HEK293T (cell line): ENCODE results near the gene INTS13.
A peak's percentile ranks its signal among the peaks of the same experiment; 100 is the strongest.

Experiments
- CTCF ChIA-PET: fragments of 350-600 bp; formaldehyde crosslinking; extraction: SDS; loops from one replicate; lab custom pipeline; 2021; ENCODE audit warnings: antibody characterized with exemption, inconsistent platforms; lab: Yijun Ruan, JAX
- POLR2A ChIA-PET: fragments of 350-600 bp; formaldehyde crosslinking; extraction: SDS; loops from one replicate; lab custom pipeline; 2020; ENCODE audit warnings: antibody characterized with exemption, inconsistent platforms; lab: Yijun Ruan, JAX
- DNase-seq: peaks from one replicate; pipeline ENCODE4 v3.0.0; 2012; ENCODE audit warnings: mixed read lengths; ENCODE audit errors: extremely low spot score
- ARNT ChIP-seq: fragments of 450-650 bp; IDR thresholded peaks from 2 replicates; pipeline ENCODE4 v1.6.1; 2017; ENCODE audit warnings: mild to moderate bottlenecking
- BHLHE40 ChIP-seq: fragments of 450-650 bp; IDR thresholded peaks from 2 replicates; pipeline ENCODE4 v1.6.1; 2016; ENCODE audit warnings: mild to moderate bottlenecking, moderate library complexity, borderline replicate concordance
- CTBP1 ChIP-seq: fragments of 450-650 bp; IDR thresholded peaks from 2 replicates; pipeline ENCODE4 v1.6.1; 2016; ENCODE audit warnings: borderline replicate concordance
- ELF4 ChIP-seq: fragments of 450-650 bp; IDR thresholded peaks from 2 replicates; pipeline ENCODE4 v1.6.1; 2017; ENCODE audit warnings: antibody characterized with exemption
- FOXA1 ChIP-seq: fragments of 450-650 bp; IDR thresholded peaks from 2 replicates; pipeline ENCODE4 v1.6.1; 2016; ENCODE audit warnings: mild to moderate bottlenecking
- FOXK2 ChIP-seq: fragments of 450-650 bp; IDR thresholded peaks from 2 replicates; pipeline ENCODE4 v1.6.1; 2016; ENCODE audit warnings: mild to moderate bottlenecking
- FOXM1 ChIP-seq: fragments of 450-650 bp; IDR thresholded peaks from 2 replicates; pipeline ENCODE4 v1.6.1; 2017; ENCODE audit warnings: mild to moderate bottlenecking, borderline replicate concordance
- HDGF ChIP-seq: fragments of 450-650 bp; IDR thresholded peaks from 2 replicates; pipeline ENCODE4 v1.6.1; 2017; ENCODE audit warnings: antibody characterized with exemption, borderline replicate concordance
- L3MBTL2 ChIP-seq: fragments of 450-650 bp; conservative IDR thresholded peaks from 2 replicates; pipeline ENCODE4 v1.6.1; 2016; ENCODE audit warnings: mild to moderate bottlenecking
- LEF1 ChIP-seq: fragments of 450-650 bp; IDR thresholded peaks from 2 replicates; pipeline ENCODE4 v1.6.1; 2017; ENCODE audit warnings: mild to moderate bottlenecking, borderline replicate concordance
- NFRKB ChIP-seq: fragments of 450-650 bp; IDR thresholded peaks from 2 replicates; pipeline ENCODE4 v1.6.1; 2016; ENCODE audit warnings: mild to moderate bottlenecking, moderate library complexity
- PKNOX1 ChIP-seq: fragments of 450-650 bp; IDR thresholded peaks from 2 replicates; pipeline ENCODE4 v1.6.1; 2016
- SP1 ChIP-seq: fragments of 450-650 bp; IDR thresholded peaks from 2 replicates; pipeline ENCODE4 v1.6.1; 2017
- SUZ12 ChIP-seq: fragments of 450-650 bp; IDR thresholded peaks from 2 replicates; pipeline ENCODE4 v1.6.1; 2016; ENCODE audit warnings: mild to moderate bottlenecking
- TARDBP ChIP-seq: fragments of 450-650 bp; IDR thresholded peaks from 2 replicates; pipeline ENCODE4 v1.6.1; 2016
- ZNF384 ChIP-seq: fragments of 450-650 bp; IDR thresholded peaks from 2 replicates; pipeline ENCODE4 v1.6.1; 2016

Gene INTS13

GRCh38 chr12:26937863-26938700 is at the start of gene INTS13, which contains the start of gene FGFR1OP2:
Gene INTS13 (minus strand): TSS chr12:26937981. CDS start chr12:26936803, 1,178 bp downstream.
Gene FGFR1OP2 (plus strand): TSS chr12:26938470. CDS start chr12:26954159, 15,689 bp downstream.
- ChIA-PET POLR2A (interaction anchor here (0.6 kb wide), 1 partner anchor 377 kb away, joined by 3 read pairs; no protein-coding TSS in a partner anchor), CTCF (no interaction called here)
- TF ChIP-seq SP1 (peak; percentile 20; the same call in 1 of the 2 replicates), FOXM1 (no peak), L3MBTL2 (no peak), ELF4 (peak; percentile 79), PKNOX1 (no peak), ARNT (no peak), NFRKB (no peak), ZNF384 (peak; percentile 84)
- peak; percentile 95 for DNase-seq

GRCh38 chr12:26982866-26983265 is 45.1 kb upstream of the INTS13 start:
- ChIA-PET CTCF (no interaction called here), POLR2A (no interaction called here)
- TF ChIP-seq LEF1: no peak
- no peak for TF ChIP-seq ELF4
- TF ChIP-seq SP1: no peak
- no peak for TF ChIP-seq ARNT
- TF ChIP-seq PKNOX1: no peak
- no peak for TF ChIP-seq L3MBTL2
- TF ChIP-seq CTBP1: no peak
- no peak for TF ChIP-seq BHLHE40
- no peak for TF ChIP-seq TARDBP
- no peak for TF ChIP-seq FOXA1
- TF ChIP-seq FOXK2: no peak
- TF ChIP-seq HDGF: no peak
- TF ChIP-seq SUZ12: no peak
- no peak for TF ChIP-seq ZNF384
- no peak for TF ChIP-seq NFRKB
- TF ChIP-seq FOXM1: no peak
- DNase-seq: no peak

- ChIA-PET POLR2A (no interaction called here), CTCF (no interaction called here)
- DNase-seq: no peak
- TF ChIP-seq PKNOX1 (no peak), BHLHE40 (no peak), CTBP1 (no peak), ZNF384 (no peak), FOXA1 (no peak), LEF1 (no peak), NFRKB (no peak), ARNT (no peak), SP1 (no peak), TARDBP (no peak), FOXM1 (no peak), HDGF (no peak), ELF4 (no peak), FOXK2 (no peak)
These were observed 42.0 kb upstream of the INTS13 start for GRCh38 chr12:26979733-26980132.

GRCh38 chr12:26978801-26979200 is 41.0 kb upstream of the INTS13 start:
- POLR2A ChIA-PET: no interaction called here
- DNase-seq: no peak
- no peak for TF ChIP-seq L3MBTL2
- TF ChIP-seq CTBP1: no peak
- TF ChIP-seq BHLHE40: no peak
- TF ChIP-seq FOXM1: no peak
- no peak for TF ChIP-seq FOXK2
- TF ChIP-seq LEF1: no peak
- no peak for TF ChIP-seq PKNOX1
- no peak for TF ChIP-seq FOXA1
- no peak for TF ChIP-seq TARDBP
- TF ChIP-seq NFRKB: no peak
- no peak for TF ChIP-seq ARNT
- CTCF ChIA-PET: no interaction called here

GRCh38 chr12:26976687-26977086 is 38.9 kb upstream of the INTS13 start:
- POLR2A ChIA-PET: no interaction called here
- CTCF ChIA-PET: no interaction called here
- no peak for TF ChIP-seq FOXM1
- no peak for TF ChIP-seq NFRKB
- no peak for TF ChIP-seq SUZ12
- no peak for TF ChIP-seq HDGF
- TF ChIP-seq FOXA1: no peak
- TF ChIP-seq ZNF384: no peak
- TF ChIP-seq L3MBTL2: no peak
- TF ChIP-seq TARDBP: no peak
- no peak for TF ChIP-seq LEF1
- no peak for TF ChIP-seq SP1
- no peak for TF ChIP-seq PKNOX1
- TF ChIP-seq BHLHE40: no peak
- no peak for TF ChIP-seq ELF4
- TF ChIP-seq FOXK2: no peak
- no peak for DNase-seq
